Tibial artery (tissue), 4 donors: ENCODE data around the gene INPP5B.

Source experiments
- DNase-seq, 2 donors: peaks; one replicate each; pipeline ENCODE4 v3.0.0-alpha.2; 2019
- H3K27ac ChIP-seq, 2 donors: fragments of 200-600 bp; sonication (generic) in 1 of 2; 1 replicate in 1 of 2; 2 replicates in 1 of 2; pipeline ENCODE4 v1.5.1; 2018 to 2019; ENCODE audit warnings: mild to moderate bottlenecking in 1 of 2
- H3K27me3 ChIP-seq, 2 donors: fragments of 200-600 bp; sonication (generic) in 1 of 2; one replicate each; pipeline versions ENCODE4 v1.5.1 to v1.6.0; 2016 to 2019
- H3K36me3 ChIP-seq, 3 donors: fragments of 200-600 bp; sonication (generic) in 2 of 3; one replicate each; pipeline ENCODE4 v1.5.1; 2016 to 2019; ENCODE audit warnings: mild to moderate bottlenecking in 2 of 3
- H3K4me1 ChIP-seq, 4 donors: fragments of 200-600 bp; sonication (generic) in 2 of 4; 1 replicate in 3 of 4; 2 replicates in 1 of 4; pipeline ENCODE4 v1.5.1; 2016 to 2019
- H3K4me3 ChIP-seq, 2 donors: fragments of 200-600 bp; sonication (generic) in 1 of 2; 1 replicate in 1 of 2; 2 replicates in 1 of 2; pipeline ENCODE4 v1.5.1; 2018 to 2019; ENCODE audit warnings: mild to moderate bottlenecking in 2 of 2
- H3K9me3 ChIP-seq, 3 donors: fragments of 200-600 bp; sonication (generic) in 1 of 3; one replicate each; pipeline ENCODE4 v1.5.1; 2016 to 2019
- intact Hi-C: fragments of 100-400 bp; cut with DNase I; formaldehyde crosslinking; loops from one replicate; pipeline ENCODE4 v1.15.0; 2023; ENCODE audit warnings: low total_unique reads
- TF ChIP-seq, protein P1 (sequence below), 2 experiments: fragments of 200-600 bp in 1 of 2; fragments of 450-650 bp in 1 of 2; IDR thresholded peaks; one replicate each; pipeline ENCODE4 v1.5.1; 2017 to 2019; ENCODE audit warnings: antibody characterized with exemption in 2 of 2, mild to moderate bottlenecking in 1 of 2, moderate library complexity in 1 of 2

The INPP5B gene

DNA sequence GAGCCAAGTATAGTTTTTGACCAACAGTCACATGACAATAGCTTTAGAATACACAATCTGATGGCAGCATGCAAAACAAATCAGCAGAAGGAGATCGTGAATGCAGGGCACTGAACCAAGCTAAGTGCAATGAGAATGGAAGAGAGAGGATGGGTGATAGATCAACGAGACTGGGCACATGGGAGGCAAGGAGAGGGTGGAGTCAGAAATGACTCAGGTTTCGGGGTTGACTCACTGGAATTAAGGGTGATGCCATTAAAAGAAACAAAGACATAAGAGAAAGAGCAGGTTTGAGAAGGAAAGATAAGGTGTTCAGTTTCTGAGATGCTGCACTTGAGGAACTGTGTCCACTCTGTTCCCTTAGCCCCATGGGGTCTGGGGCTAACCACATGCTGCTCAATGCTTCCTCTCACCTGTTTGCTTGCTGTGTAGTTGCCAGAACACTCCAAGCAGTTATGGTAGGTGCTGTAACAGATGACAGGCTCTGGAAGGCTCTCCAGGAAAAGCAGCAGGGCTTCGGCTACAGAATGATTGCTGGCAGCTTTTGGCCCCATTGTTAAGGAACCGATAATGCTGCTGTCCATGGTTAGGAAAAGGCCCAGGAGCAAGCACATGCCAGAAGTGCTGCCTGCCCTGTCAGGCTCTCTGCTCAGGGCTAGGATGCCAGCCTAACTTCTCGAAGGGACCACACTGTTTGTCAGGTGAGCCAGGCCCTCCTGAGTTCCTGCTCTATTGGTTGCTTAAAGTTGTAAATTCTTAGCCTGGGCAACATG lies 81.3 kb downstream of the INPP5B start:
- Histone ChIP-seq H3K36me3 (peaks cover 77 to 92% (median 79%) of the 10 kb centered on the region in 3 donors), H3K4me3 (no peak overlapping the region), H3K27ac (no peak overlapping the region), H3K9me3 (no peaks in the 10 kb centered on the region), H3K27me3 (no peaks in the 10 kb centered on the region), H3K4me1 (peaks cover 0 to 4% (median 2%) of the 10 kb centered on the region in 4 donors)
- intact Hi-C loops: no loop called here
- no peak for DNase-seq
- TF ChIP-seq, protein P1, sequence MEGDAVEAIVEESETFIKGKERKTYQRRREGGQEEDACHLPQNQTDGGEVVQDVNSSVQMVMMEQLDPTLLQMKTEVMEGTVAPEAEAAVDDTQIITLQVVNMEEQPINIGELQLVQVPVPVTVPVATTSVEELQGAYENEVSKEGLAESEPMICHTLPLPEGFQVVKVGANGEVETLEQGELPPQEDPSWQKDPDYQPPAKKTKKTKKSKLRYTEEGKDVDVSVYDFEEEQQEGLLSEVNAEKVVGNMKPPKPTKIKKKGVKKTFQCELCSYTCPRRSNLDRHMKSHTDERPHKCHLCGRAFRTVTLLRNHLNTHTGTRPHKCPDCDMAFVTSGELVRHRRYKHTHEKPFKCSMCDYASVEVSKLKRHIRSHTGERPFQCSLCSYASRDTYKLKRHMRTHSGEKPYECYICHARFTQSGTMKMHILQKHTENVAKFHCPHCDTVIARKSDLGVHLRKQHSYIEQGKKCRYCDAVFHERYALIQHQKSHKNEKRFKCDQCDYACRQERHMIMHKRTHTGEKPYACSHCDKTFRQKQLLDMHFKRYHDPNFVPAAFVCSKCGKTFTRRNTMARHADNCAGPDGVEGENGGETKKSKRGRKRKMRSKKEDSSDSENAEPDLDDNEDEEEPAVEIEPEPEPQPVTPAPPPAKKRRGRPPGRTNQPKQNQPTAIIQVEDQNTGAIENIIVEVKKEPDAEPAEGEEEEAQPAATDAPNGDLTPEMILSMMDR (IDR thresholded peaks at IDR 0.05): no peak

DNA sequence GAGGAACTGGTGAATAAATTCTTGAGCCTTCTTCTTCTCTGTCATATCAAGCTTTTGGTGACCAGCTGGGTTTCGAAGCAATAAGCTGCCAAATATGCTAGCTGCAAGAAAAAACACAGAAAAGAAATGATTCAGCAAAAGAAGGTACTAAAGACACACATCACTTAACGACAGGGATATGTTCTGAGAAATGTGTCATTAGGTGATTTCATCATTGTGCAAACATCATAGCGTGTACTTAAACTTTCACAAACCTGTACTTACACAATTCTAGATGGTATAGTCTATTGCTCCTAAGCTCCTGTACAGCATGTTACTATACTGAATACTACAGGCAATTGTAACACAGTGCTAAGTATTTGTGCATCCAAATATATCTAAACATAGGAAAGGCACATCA lies 84.5 kb downstream of the INPP5B start:
- intact Hi-C loops: no loop called here
- no peak overlapping the region for H3K4me3 ChIP-seq
- TF ChIP-seq, protein P1 (IDR thresholded peaks at IDR 0.05): no peak
- no peaks in the 10 kb centered on the region for H3K27me3 ChIP-seq
- peaks cover 0 to 25% (median 20%) of the 10 kb centered on the region in 4 donors for H3K4me1 ChIP-seq
- no peaks in the 10 kb centered on the region for H3K9me3 ChIP-seq
- H3K36me3 ChIP-seq: peaks cover 53 to 62% (median 54%) of the 10 kb centered on the region in 3 donors
- H3K27ac ChIP-seq: no peak overlapping the region
- no peak for DNase-seq

DNA sequence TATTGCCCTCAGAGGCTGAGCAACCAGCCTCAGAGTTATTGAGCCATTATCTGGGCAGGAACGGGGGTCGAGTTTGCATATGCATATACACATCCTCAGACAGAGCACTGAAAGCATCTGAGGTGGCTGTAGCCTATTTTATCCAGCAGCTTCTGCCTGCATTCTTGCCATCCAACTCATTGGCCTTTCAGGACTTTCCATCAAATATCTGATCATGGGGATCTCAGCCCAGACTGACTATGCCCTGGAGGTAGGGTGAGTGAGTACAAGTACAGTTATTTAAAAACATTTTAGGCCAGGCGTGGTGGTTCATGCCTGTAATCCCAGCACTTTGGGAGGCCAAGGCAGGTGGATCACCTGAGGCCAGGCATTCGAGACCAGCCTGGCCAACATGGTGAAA lies 85.7 kb downstream of the INPP5B start:
- peaks cover 0 to 35% (median 27%) of the 10 kb centered on the region in 4 donors for H3K4me1 ChIP-seq
- intact Hi-C loops: no loop called here
- H3K36me3 ChIP-seq: peaks cover 44 to 61% (median 47%) of the 10 kb centered on the region in 3 donors
- no peaks in the 10 kb centered on the region for H3K9me3 ChIP-seq
- no peak overlapping the region for H3K27ac ChIP-seq
- no peak overlapping the region for H3K4me3 ChIP-seq
- H3K27me3 ChIP-seq: no peaks in the 10 kb centered on the region
- no peak for DNase-seq
- TF ChIP-seq, protein P1 (IDR thresholded peaks at IDR 0.05): no peak

DNA sequence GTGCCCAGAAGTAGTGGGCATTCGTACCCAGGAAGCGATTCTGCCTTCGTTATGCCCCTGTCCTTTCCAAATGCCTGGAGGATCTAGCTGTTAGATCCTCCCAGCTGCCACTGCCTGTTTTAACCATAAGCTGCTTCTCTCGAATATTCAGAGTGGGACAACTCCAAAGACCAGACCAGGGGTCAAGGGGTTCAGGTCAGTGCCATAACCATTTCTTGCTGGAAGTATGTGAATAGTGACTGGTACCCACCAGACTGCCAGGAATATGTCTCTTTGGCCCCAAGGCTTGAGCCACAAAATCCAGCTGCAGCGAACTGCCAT lies 86.5 kb downstream of the INPP5B start:
- peak overlapping the region; percentile 85 to 91 for H3K27ac ChIP-seq
- no peaks in the 10 kb centered on the region for H3K27me3 ChIP-seq
- H3K9me3 ChIP-seq: no peaks in the 10 kb centered on the region
- peak overlapping the region; percentile 80 to 82 for H3K4me3 ChIP-seq
- TF ChIP-seq, protein P1 (IDR thresholded peaks at IDR 0.05): no peak
- H3K4me1 ChIP-seq: peaks cover 0 to 42% (median 31%) of the 10 kb centered on the region in 4 donors
- peaks cover 35 to 57% (median 38%) of the 10 kb centered on the region in 3 donors for H3K36me3 ChIP-seq
- intact Hi-C loops: no loop called here
- DNase-seq: no peak

DNA sequence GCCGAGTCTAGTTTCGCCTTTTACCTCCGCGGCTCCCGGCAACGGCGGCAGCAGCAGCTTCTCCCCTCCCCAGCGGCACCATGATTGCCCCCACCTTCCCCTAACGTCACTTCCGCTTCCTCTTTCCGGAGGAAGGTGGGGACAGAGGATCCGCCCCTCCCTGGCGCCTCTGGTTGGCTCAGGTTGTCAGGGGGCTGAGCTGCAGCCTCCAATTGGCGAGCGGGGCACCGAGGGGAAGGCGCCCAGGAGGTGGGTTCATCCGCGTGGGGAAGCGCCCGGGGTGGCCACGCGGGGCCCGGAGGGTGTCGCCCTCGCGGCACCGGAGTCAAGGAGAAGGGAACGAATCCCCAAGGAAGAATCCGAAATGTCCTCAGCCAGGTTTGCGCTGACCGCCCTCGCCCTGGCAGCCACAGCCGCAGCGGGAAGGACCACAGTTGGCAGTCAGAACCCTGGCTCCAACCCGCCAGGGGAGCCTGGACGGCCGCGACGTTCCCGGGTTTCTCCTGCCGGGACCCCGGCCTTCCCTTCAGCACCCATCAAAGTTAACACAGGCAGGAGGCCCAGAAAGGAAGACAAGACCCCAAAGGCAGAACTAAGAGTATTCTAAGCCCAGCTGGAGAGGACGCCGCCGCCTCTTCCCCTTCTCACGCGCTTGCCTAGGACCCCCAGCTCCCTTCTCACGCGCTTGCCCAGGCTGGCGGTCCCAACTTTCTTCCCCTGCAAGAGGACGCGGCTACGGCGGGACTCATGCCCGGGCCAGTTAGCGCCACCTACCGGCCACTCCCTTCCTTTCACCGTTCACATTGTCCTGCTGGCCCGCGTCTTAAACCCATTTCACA lies 87.1 kb downstream of the INPP5B start, which contains the start of gene MTF1:
Gene MTF1, minus strand, starts transcription at position 86 of the 839 bp plus-strand sequence. CDS start 1,934 bp downstream, outside the sequence.
- TF ChIP-seq, protein P1 (IDR thresholded peaks at IDR 0.05): peak; percentile 83 to 89
- Histone ChIP-seq H3K27ac (peak within 1 kb of the TSS; percentile 85 to 91), H3K4me3 (peak within 1 kb of the TSS; percentile 80 to 82), H3K9me3 (no peaks in the 10 kb centered on the region), H3K27me3 (no peaks in the 10 kb centered on the region), H3K36me3 (peaks cover 29 to 57% (median 37%) of the 10 kb centered on the region in 3 donors), H3K4me1 (peaks cover 0 to 48% (median 37%) of the 10 kb centered on the region in 4 donors)
- DNase-seq: peak; percentile 97 to 99
- intact Hi-C loops: loop anchor here (5.0 kb wide), 1 partner anchor 47 kb away; no protein-coding TSS in a partner anchor
